ENCODE measurements around the gene NCK2. TPM values are rescaled to one million over a fixed set of nuclear protein-coding genes. Genes with fewer than 3 reads are reported as not detected.

Gene NCK2
- total and polyA plus RNA-seq, 2 of the 4 experiments (the other 2 are of a cell fraction), result 15.8 to 22.2 TPM

GRCh38 chr2:105862843-105863242 is 118.1 kb downstream of the NCK2 start:
- Histone ChIP-seq H2BK5ac (ENCODE audit: low read depth, low read length, poor library complexity, severe bottlenecking) (no peak overlapping the region), H3K14ac (replicated peaks; ENCODE audit: low read depth, low read length) (no peak overlapping the region), H3K9me1 (ENCODE audit: insufficient read depth, low read length) (peaks cover 20% of the 10 kb centered on the region), H2AFZ (replicated peaks; ENCODE audit: low read length, poor library complexity) (no peak overlapping the region), H3K27me3 (ENCODE audit: control insufficient read depth, insufficient read depth, low read length) (no peaks in the 10 kb centered on the region), H3K36me3 (ENCODE audit: control insufficient read depth, insufficient read depth, low read length) (no peaks in the 10 kb centered on the region), H3K4me1 (ENCODE audit: control insufficient read depth, insufficient read depth, low read length) (peaks cover 14% of the 10 kb centered on the region), H4K91ac (ENCODE audit: insufficient read depth, low read depth, low read length) (no peak overlapping the region), H3K79me1 (ENCODE audit: low read depth in 1 of 2, low read length in 2 of 2) (peaks cover 30 to 52% of the 10 kb centered on the region in 2 experiments), H2AK9ac (replicated peaks; ENCODE audit: low read depth, low read length, poor library complexity) (no peak overlapping the region), H3K4me3 (ENCODE audit: insufficient read depth, low read depth, low read length) (no peak overlapping the region), H4K20me1 (ENCODE audit: insufficient read depth, low read length) (peaks cover 22% of the 10 kb centered on the region), H3K23ac (ENCODE audit: low read depth, low read length) (no peak overlapping the region), H2AK5ac (ENCODE audit: low read depth, low read length) (no peak overlapping the region), H3K4me2 (ENCODE audit: low read depth, low read length) (no peak overlapping the region), H3K4ac (ENCODE audit: low read depth, low read length) (no peak overlapping the region), H3K18ac (ENCODE audit: low read depth, low read length) (no peak overlapping the region), H4K5ac (ENCODE audit: low read depth, low read length) (no peak overlapping the region), H2BK20ac (ENCODE audit: low read depth, low read length) (no peak overlapping the region), H2BK120ac (ENCODE audit: low read depth, low read length) (no peak overlapping the region), H2BK15ac (ENCODE audit: low read depth, low read length) (no peak overlapping the region), H3K9ac (ENCODE audit: low read depth, low read length) (no peak overlapping the region), H3K27ac (ENCODE audit: insufficient read depth, low read length) (no peak overlapping the region), H3K56ac (ENCODE audit: extremely low read depth, insufficient read depth, low read length) (no peak overlapping the region), H4K8ac (ENCODE audit: low read depth in 2 of 2, low read length in 2 of 2) (no peak overlapping the region), H3K9me3 (ENCODE audit: control insufficient read depth, insufficient read depth, low read length) (no peaks in the 10 kb centered on the region)
- POLR2A ChIA-PET (ENCODE audit: unreplicated experiment), result no interaction called here
- no TSS peak for BruUV-seq (replicated peaks)
- ATAC-seq (ENCODE audit: low read depth), result no peak
- intact Hi-C loops (cut with micrococcal nuclease) (no loop called here), in situ Hi-C loops (cut with MboI; ENCODE audit: low sequenced_read_pairs) (no loop called here), dilution Hi-C loops (cut with HindIII; ENCODE audit: low sequenced_read_pairs, unreplicated experiment) (no loop called here)
- no peak for TF ChIP-seq MAFK (IDR thresholded peaks at IDR 0.05; ENCODE audit: low read depth, low read length)
- TF ChIP-seq RAD21 (IDR thresholded peaks at IDR 0.05; ENCODE audit: low read length), result no peak
- TF ChIP-seq, protein P1, sequence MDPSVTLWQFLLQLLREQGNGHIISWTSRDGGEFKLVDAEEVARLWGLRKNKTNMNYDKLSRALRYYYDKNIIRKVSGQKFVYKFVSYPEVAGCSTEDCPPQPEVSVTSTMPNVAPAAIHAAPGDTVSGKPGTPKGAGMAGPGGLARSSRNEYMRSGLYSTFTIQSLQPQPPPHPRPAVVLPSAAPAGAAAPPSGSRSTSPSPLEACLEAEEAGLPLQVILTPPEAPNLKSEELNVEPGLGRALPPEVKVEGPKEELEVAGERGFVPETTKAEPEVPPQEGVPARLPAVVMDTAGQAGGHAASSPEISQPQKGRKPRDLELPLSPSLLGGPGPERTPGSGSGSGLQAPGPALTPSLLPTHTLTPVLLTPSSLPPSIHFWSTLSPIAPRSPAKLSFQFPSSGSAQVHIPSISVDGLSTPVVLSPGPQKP (IDR thresholded peaks at IDR 0.05; ENCODE audit: borderline replicate concordance, low read depth, low read length), result no peak
- TF ChIP-seq NFE2L2 (IDR thresholded peaks at IDR 0.05; ENCODE audit: low read depth, low read length), result no peak
- no peak for TF ChIP-seq CTCF (conservative IDR thresholded peaks at IDR 0.05; ENCODE audit: low read depth, low read length)
- no peak for TF ChIP-seq FOS (IDR thresholded peaks at IDR 0.05; ENCODE audit: low read depth, low read length)
- no peak for TF ChIP-seq SMC3 (IDR thresholded peaks at IDR 0.05; ENCODE audit: low read depth, low read length)
- TF ChIP-seq, protein P2, sequence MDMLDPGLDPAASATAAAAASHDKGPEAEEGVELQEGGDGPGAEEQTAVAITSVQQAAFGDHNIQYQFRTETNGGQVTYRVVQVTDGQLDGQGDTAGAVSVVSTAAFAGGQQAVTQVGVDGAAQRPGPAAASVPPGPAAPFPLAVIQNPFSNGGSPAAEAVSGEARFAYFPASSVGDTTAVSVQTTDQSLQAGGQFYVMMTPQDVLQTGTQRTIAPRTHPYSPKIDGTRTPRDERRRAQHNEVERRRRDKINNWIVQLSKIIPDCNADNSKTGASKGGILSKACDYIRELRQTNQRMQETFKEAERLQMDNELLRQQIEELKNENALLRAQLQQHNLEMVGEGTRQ (IDR thresholded peaks at IDR 0.05; ENCODE audit: low read depth, low read length), result no peak
- no peak for TF ChIP-seq RFX5 (IDR thresholded peaks at IDR 0.05; ENCODE audit: low read depth, low read length)
- no peak for TF ChIP-seq CHD1 (IDR thresholded peaks at IDR 0.05; ENCODE audit: low read depth, low read length)
- TF ChIP-seq MAZ (IDR thresholded peaks at IDR 0.05; ENCODE audit: borderline replicate concordance, low read depth, low read length), result no peak
- TF ChIP-seq BHLHE40 (IDR thresholded peaks at IDR 0.05; ENCODE audit: low read depth, low read length), result no peak
- TF ChIP-seq CEBPB (IDR thresholded peaks at IDR 0.05; ENCODE audit: low read depth, low read length), result no peak
- TF ChIP-seq RCOR1 (IDR thresholded peaks at IDR 0.05; ENCODE audit: insufficient replicate concordance, low read length), result no peak
- TF ChIP-seq MXI1 (IDR thresholded peaks at IDR 0.05; ENCODE audit: borderline replicate concordance, low read depth, low read length), result no peak
- TF ChIP-seq POLR2A (IDR thresholded peaks at IDR 0.05; ENCODE audit: low read depth, low read length), result no peak
- CTCF ChIA-PET, result no interaction called here
- no peak for DNase-seq
- no CpG with 5 or more reads among the region's 5 CpGs for WGBS, 2 experiments (ENCODE audit: extremely low coverage in 2 of 2, insufficient read length in 1 of 2)

Data from IMR-90 (cell line).